Measurements from ENCODE around the gene PARD6A.

The PARD6A gene

GRCh38 chr16:67649494-67649931 lies 11.2 kb upstream of the PARD6A start:
- TF ChIP-seq, protein P1, sequence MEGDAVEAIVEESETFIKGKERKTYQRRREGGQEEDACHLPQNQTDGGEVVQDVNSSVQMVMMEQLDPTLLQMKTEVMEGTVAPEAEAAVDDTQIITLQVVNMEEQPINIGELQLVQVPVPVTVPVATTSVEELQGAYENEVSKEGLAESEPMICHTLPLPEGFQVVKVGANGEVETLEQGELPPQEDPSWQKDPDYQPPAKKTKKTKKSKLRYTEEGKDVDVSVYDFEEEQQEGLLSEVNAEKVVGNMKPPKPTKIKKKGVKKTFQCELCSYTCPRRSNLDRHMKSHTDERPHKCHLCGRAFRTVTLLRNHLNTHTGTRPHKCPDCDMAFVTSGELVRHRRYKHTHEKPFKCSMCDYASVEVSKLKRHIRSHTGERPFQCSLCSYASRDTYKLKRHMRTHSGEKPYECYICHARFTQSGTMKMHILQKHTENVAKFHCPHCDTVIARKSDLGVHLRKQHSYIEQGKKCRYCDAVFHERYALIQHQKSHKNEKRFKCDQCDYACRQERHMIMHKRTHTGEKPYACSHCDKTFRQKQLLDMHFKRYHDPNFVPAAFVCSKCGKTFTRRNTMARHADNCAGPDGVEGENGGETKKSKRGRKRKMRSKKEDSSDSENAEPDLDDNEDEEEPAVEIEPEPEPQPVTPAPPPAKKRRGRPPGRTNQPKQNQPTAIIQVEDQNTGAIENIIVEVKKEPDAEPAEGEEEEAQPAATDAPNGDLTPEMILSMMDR (IDR thresholded peaks at IDR 0.05; ENCODE audit: extremely low read depth, missing control alignments): no peak
- DNase-seq (ENCODE audit: low spot score): no peak

- DNase-seq (ENCODE audit: low spot score): no peak
- TF ChIP-seq, protein P1 (IDR thresholded peaks at IDR 0.05; ENCODE audit: extremely low read depth, missing control alignments): no peak
These were observed 10.7 kb upstream of the PARD6A start for GRCh38 chr16:67650023-67650422.

- no peak for DNase-seq (ENCODE audit: low spot score)
- TF ChIP-seq, protein P1 (IDR thresholded peaks at IDR 0.05; ENCODE audit: extremely low read depth, missing control alignments): no peak
These were observed 9.7 kb upstream of the PARD6A start for GRCh38 chr16:67651039-67651438.

DNA sequence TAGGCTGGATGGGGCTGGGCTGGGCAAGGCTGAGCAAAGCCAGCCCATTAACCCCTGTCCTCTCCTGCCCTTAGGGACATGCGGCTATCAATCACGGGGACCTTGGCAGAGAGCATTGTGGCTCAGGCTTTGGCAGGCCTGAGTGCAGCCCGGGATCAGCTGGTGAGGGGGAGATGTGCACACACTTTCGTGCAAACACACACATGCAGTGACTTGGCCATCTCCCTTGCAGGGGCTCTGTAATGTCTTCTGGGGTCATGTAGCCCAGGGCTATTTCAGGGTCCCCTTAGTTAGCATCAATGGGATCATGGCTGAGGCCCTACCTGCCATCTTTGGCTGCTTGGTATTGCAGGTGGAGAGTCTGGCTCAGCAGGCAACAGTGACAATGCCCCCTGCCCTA lies 8.9 kb upstream of the PARD6A start:
- DNase-seq (ENCODE audit: low spot score): peak; percentile 34
- TF ChIP-seq, protein P1 (IDR thresholded peaks at IDR 0.05; ENCODE audit: extremely low read depth, missing control alignments): no peak

GRCh38 chr16:67652578-67653127 lies 8.1 kb upstream of the PARD6A start:
- DNase-seq (ENCODE audit: low spot score): peak; percentile 52
- TF ChIP-seq, protein P1 (IDR thresholded peaks at IDR 0.05; ENCODE audit: extremely low read depth, missing control alignments): no peak

GRCh38 chr16:67653128-67653788 lies 7.5 kb upstream of the PARD6A start:
- TF ChIP-seq, protein P1 (IDR thresholded peaks at IDR 0.05; ENCODE audit: extremely low read depth, missing control alignments): no peak
- peak; percentile 42 for DNase-seq (ENCODE audit: low spot score)

DNA sequence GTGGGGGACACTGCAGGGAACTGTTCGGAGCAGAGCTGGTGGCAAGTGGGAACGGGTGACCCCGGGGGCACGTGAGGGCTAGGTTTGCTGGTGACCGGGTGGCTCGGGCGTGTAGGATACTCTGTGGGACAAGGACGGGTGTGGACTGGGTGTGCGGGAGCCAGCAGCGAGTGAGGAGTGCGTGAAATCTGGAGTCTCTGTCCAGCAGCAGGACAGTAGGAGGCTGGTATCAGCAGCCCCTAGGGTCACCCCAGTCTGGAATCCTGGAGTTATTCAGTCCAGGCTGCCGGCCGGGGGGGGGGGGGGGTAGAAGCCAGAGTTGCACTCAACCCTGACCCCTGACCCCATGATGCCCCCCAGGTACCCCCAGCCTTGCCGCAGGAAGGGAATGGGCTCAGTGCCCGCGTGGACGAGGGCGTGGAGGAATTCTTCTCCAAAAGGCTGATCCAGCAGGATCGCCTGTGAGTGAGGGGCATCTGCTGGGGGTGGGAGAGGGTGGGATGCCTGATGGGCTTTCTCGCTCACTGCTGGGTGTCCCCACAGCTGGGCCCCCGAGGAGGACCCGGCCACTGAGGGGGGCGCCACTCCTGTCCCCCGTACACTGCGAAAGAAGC lies 6.9 kb upstream of the PARD6A start:
- TF ChIP-seq, protein P1 (IDR thresholded peaks at IDR 0.05; ENCODE audit: extremely low read depth, missing control alignments): no peak

More for the DNA sequence above, 6.9 kb upstream of the PARD6A start:
- peak; percentile 53 for DNase-seq (ENCODE audit: low spot score)
